Putamen (tissue), 1 donor: ENCODE measurements around the gene FAM185A.
"Not testable (repeated sequence)": the region's sequence is repeated elsewhere in the genome, so short reads cannot be mapped to it uniquely, and the experiment has no call there.

Source experiments
- DNase-seq: peaks from one replicate; pipeline ENCODE4 v3.0.0-alpha.2; 2016; ENCODE audit warnings: low spot score

FAM185A gene

GRCh38 chr7:102832674-102833073 lies 83.9 kb downstream of the FAM185A start:
- no peak for DNase-seq

DNA sequence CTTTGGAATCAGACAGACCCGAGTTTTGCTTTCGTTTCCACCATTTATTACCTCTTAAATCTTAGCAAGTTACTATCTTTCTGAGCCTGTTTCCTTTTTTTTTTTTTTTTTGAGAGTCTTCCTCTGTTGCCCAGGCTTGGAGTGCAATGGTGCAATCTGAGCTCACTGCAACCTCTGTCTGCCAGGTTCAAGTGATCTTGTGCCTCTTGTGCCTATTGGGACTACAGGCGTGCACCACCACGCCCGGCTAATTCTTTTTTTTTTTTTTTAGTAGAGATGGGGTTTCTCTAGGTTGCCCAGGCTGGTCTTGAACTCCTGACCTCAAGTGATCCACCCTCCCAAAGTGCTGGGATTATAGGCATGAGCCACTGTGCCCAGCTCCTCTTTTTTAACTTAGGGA lies 84.5 kb downstream of the FAM185A start:
- no peak for DNase-seq

DNA sequence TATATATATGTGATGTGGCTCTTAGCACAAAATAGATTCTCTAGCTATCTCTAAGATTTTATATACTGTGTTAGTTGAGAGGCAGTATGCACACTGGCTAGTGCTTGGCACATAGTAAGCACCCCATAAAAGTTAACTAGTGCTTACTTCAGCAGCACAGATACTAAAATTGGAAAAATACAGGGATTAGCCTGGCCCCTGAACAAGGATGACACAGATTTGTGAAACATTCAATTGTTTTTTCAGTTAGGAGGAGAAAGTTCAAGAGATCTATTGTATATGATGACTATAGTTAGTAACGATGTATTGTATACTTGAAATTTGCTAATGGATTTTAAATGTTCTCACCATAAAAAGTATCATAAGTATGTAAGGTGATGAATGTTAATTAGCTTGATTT lies 85.7 kb downstream of the FAM185A start:
- no peak for DNase-seq

DNA sequence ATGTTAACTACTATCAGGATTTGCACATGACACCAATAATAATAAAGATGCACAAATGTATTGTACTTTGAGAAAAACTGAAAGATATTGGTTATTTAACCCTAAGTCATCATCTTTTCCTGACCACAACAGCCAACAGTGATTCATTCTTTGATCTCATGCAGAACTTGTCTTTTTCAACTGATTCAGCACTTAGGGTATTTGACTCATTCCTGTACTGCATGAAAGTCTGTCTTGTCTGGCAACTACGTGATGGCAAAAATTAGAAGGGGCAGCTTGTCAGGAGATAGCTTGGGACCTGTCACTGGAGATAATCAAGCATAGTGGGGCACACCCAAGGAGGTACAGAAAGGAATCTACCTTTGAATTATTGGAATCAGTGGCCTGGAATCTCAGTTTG lies 86.2 kb downstream of the FAM185A start:
- no peak for DNase-seq

DNA sequence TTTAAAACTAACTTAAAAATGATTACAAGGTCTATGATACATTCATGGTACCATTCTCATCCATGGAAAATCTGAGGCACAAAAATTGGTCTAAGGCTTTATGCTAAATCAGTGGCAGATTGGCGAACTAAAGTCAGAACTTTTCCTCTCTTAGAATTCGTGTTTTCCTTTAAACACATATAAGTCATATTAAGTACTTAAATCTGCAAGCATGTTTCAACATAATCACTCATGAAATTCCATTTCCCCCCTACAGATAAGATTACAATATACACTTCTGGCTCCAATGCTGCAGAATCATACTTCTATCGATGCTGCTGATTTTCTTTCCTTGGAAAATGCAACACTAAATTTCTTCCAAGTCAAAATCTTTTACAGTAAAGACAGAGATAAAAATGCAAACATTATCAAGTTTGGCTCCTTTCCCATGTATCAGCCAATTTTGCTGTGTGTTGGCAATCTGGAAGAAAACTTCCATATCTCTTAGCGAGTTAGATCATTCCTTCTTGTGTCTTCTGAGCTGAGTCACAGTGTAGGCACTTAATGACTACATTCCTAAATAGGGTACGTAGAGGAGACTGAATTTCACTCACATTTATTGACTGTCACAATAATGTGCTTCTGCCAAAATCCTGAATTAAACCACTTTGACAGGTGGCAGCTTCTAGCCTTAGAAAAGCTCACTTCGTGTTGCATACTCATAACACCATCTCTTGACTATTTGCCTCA lies 87.6 kb downstream of the FAM185A start:
- peak; percentile 47 for DNase-seq

DNA sequence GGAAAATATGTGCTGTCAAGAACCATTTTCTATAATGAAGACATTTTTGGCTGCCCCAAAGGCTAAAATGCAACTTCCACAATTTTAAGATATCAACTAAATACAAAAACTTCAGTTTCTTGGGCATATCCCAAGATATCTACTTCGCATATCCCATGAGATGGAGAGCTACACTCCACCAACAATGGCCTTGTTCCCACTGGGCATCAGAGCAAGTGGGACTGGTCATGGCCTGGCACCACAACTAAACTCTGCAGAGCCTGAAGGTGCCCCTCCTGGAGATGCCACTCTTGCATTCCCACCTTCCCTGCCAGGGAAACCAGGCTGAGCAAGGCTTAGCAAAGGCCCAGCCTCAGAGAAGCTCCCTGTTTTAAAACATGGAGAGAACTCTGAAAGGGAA lies 88.2 kb downstream of the FAM185A start:
- no peak for DNase-seq

DNA sequence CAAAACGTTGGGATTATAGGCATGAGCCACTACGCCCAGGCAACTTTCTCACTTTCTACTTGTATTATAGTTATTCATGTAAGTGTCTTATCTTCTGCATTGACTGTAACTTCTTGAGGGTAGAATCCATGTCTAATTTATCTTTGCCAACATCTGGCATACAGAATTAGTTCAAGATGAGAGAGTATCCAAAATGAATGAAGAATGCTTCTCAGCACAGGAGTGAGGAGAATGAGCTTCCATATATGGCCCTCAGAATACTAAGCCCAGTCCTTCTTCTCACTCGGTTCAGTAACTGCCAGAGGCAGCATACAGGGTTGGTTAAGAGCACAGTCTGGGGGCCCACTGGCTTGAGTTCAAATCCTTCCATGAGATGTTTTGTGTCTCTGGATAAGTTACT lies 89.0 kb downstream of the FAM185A start:
- DNase-seq, result no peak

DNA sequence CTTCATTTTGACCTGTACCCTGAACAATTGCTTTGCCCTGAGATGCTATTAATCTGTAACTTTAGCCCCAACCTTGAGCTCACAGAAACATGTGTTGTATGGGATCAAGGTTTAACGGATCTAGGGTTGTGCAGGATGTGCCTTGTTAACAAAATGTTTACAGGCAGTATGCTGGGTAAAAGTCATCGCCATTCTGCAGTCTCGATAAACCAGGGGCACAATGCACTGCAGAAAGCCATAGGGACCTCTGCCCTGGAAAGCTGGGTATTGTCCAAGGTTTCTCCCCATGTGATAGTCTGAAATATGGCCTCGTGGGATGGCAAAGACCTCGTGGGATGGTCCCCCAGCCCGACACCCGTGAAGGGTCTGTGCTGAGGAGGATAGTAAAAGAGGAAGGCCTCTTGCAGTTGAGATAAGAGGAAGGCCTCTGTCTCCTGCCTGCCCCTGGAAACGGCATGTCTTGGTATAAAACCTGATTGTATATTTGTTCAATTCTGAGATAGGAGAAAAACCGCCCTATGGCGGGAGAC lies 89.8 kb downstream of the FAM185A start:
- DNase-seq, result not testable (repeated sequence)

GRCh38 chr7:102840404-102840803 lies 91.6 kb downstream of the FAM185A start:
- no peak for DNase-seq

GRCh38 chr7:102841290-102841689 lies 92.5 kb downstream of the FAM185A start:
- peak; percentile 7 for DNase-seq

DNA sequence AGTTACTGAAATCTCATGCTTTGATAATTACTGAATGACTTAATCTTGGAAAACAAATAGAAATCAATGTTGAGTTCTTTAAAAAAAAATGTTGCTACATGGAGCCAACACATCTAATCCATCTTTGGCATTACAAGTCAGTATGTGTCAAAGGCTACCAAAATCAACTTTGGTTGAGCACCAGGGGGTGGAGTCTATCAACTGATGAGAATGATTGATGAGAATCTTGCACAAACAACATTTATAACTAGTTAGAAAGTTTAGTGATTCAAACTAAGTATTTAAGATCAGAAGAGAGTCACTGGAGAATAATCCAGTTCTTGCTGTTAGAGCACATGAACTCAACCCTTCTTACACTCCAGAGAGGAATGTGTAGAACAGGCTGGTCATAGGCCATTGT lies 93.5 kb downstream of the FAM185A start:
- no peak for DNase-seq

- DNase-seq, result no peak
Measured at GRCh38 chr7:102843850-102844249, 95.1 kb downstream of the FAM185A start.

GRCh38 chr7:102845346-102845745 lies 96.5 kb downstream of the FAM185A start:
- no peak for DNase-seq

GRCh38 chr7:102849079-102849478 lies 100.3 kb downstream of the FAM185A start:
- DNase-seq, result no peak

GRCh38 chr7:102849538-102849937 lies 100.7 kb downstream of the FAM185A start:
- no peak for DNase-seq

DNA sequence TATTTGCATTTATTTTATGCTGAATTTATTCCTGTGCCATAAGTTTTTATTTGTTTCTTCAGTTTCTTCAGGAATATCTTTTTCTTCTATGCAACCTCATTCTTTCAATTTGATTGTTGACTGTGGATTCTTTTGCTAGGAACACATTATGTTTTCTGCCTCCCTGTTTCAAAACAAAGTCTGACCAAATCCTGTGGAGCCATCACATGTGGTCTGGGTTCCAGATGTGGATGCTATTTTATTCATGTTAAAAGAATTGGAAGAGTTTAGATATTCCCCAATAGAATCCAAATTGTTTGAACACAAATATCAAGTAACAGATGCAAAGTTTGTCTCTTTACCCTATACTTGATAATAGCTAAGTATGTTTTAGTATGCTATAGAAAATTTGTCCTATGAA lies 107.2 kb downstream of the FAM185A start:
- no peak for DNase-seq
